Measurements from ENCODE around the gene SIRPA.

The SIRPA gene

GRCh38 chr20:1870792-1871550, 24.2 kb upstream of the SIRPA start:
- no peak for DNase-seq (ENCODE audit: low read depth)

DNA sequence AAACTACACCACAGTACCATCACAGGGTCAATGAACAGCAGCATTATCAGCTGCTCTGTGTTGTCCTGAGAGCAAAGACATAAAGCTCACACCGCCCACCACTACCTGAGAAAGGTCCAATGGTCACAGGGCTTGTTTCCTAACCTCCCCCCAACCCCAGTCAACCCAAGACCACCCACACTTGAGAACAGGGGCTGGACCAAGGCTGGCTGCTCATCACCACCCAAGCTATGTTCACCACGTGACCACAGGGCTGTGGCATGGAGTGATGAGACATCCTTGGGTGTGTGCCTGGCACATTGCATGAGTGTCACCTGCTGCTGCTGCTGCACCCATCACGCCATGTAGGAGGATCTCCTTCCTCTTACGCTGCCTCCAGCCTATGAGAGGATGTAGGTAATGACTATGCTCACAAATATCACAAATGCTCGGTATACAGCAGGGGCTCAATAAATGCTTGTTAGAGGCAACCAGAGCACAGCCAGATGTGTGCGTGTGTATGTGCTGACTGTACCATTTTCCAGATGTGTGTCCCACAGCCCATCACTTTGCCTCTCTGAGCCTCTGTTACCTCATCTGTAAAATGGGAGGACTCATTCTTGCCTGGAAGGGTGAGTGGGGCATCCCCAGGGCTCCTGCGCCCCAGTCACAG, 23.3 kb upstream of the SIRPA start:
- no peak for DNase-seq (ENCODE audit: low read depth)

DNA sequence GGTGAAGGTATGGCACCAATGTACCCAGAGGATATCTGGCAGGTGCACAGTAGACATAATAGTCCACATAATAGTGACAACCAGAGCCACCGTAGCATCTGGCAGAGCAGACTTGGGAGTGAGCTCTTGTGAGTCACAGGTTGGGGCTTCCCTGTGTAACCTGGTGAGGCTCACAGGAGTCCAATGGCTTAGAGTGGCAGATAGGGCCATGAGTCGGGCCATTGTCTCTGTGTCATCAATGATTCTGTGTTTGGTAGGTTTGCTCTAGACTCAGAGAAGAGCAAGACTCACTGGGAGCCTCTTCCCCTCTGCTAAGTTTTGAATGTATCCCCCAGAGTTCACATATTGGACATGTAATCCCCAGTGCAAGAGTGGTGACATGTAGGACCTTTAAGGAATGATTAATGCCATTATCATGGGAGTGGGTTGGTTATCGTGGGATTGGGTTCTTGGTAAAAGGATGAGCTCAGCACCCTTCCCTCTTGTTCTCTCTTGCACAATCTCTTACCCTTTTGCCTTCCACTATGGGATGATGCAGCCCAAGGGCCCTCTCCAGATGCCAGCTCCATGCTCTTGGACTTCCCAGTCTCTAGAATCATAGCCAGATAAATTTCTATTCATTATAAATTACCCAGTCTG, 22.6 kb upstream of the SIRPA start:
- DNase-seq (ENCODE audit: low read depth): no peak

DNA sequence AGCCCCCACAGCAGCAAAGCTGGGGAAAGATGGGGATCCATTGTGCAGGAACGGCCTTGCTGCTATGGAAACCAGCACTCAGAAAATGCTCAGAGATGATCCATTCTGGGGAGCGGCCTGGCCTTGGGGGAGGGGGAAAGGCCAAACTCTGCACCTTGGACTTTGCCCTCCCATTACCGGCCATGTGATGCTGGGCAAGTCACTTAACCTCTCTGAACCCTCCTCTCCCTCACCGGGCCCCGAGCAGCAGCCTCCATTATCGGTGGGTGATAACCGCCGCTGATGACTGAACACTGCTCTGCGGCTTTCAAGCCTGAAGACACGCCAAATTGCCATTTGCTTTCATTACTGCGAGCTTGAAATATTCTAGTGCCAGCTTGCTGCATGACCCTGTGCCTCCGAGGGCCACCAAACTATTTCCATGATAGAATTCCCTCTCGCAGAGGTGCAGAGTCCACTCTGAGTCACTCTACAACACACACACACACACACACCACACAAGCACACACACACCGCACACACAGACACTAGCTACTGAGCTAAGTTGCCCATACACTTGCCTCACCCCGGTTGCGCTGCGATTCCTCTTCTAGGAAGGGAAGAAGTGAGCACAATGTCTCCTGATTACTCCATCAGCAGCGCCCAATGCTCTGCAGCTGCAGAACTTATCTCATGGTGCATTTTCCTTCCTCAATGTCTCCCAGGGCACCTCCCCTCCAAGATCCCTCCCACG, 20.6 kb upstream of the SIRPA start:
- no peak for DNase-seq (ENCODE audit: low read depth)

DNA sequence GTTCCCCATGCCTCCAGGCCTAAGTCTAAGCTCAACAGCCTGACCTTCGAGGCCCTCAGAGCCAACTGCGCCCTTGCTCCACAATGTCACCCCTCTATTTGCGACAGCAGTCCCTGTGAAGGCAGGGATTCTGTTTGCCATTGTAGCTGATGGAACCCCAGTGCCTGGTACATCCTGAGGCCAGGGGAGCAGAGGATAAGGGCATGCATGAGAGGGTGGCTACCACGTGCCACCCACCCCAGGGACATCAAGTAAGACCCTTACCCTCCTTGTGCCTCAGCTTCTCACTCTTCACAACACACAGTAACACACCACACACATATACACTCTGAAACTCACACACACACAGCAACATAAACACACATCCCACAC, 20.0 kb upstream of the SIRPA start:
- DNase-seq (ENCODE audit: low read depth): no peak

- no peak for DNase-seq (ENCODE audit: low read depth)
These were observed 19.4 kb upstream of the SIRPA start for GRCh38 chr20:1875762-1876161.

DNA sequence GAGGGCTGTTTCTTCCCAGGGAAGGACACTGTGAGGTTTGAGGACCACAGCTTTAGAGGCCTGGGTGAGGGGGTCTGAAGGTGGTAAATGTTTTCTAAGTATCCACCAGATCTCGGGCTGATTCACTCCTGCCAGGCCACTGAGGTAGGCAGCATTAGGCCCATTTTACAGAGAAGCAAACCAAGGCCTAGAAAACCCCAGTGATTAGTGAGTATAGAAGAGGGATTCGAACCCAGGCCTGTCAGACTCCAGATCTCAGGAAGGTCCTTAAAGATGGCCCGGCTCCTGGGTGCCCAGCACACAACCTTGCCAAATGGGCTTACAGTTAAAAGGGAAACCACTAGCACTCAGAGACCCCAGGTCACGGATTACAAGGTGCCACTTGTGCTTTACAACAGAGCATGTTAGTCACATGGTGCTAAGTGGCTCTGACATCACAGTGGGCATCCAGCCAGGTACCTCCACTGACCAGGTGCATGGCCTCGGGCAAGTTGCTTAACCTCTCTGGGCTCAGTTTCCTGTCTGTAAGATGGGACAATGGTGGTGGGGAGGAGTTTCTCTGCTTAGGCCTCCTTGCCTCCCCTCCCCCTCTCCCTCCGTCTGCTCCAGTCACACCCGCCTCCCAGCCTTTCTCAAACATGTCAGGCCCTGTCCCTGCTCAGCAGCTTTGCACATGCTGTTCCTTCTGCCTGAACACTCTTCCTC, 18.8 kb upstream of the SIRPA start:
- no peak for DNase-seq (ENCODE audit: low read depth)

DNA sequence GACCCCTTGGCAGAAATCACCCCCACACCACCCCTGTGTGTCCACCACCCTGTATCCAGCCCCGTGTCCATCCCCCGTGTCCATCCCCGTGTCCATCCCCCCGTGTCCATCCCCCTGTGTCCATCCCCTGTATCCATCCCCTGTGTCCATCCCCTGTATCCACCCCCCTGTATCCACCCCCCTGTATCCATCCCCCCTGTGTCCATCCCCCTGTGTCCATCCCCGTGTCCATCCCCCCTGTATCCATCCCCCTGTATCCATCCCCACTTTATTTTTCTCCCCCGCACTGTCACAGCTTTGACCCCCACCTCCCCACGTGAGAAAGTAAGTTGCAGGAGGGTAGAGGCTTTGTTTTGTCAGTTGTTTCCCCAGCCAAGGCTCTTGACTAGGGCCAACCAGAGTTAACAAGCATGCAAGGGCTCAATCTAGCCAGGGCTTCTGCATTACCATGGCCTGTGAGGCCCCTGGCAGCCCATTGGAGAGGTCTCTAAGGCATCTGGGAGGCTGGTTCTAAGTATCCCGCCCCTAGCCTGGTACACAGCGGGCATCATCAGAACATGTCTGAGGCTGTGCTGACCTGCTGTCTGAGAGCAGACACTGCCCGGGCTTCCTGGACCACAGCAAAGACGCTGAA, 18.1 kb upstream of the SIRPA start:
- no peak for DNase-seq (ENCODE audit: low read depth)

- no peak for DNase-seq (ENCODE audit: low read depth)
These were observed 17.5 kb upstream of the SIRPA start for GRCh38 chr20:1877609-1878200.

DNA sequence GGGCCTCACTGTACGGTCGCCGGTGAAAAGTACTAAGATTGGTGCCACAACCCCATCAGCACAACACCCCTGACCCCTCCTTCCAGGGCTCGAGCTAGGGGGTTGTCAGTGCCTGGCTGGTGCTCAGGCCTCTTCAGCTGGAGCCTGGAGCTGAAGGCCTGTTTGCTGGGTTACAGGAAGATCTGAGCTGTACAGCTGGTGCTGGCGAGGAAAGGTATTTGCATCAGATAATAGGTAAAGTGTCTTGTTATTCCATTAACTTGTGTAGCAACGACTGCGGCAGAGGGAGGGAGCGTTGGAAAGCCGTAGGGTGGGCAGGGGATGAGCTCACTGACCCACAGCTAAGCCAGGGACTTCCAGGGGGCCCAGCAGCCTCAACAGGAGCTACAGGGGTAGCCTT, 15.8 kb upstream of the SIRPA start:
- DNase-seq (ENCODE audit: low read depth): no peak

DNA sequence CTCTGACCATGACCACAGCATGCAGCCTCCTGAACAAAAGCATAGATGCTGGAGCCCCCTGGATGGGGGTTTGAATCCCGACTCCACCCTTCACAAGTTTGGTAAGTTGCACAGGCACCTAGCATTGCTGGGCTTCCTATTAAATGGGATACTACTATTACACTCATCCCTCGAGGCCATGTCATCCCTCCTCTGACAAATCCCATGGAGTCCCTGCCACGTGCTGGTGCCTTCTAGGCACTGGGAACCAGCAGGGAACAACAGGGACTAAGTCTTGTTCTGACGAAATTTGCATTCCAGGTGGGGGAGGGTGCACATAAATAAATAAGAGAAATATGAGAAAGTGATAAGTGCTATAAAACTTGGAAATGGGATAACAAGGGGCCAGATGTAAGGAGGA, 15.3 kb upstream of the SIRPA start:
- DNase-seq (ENCODE audit: low read depth): no peak

- DNase-seq (ENCODE audit: low read depth): no peak
These were observed 14.5 kb upstream of the SIRPA start for GRCh38 chr20:1880529-1881239.

DNA sequence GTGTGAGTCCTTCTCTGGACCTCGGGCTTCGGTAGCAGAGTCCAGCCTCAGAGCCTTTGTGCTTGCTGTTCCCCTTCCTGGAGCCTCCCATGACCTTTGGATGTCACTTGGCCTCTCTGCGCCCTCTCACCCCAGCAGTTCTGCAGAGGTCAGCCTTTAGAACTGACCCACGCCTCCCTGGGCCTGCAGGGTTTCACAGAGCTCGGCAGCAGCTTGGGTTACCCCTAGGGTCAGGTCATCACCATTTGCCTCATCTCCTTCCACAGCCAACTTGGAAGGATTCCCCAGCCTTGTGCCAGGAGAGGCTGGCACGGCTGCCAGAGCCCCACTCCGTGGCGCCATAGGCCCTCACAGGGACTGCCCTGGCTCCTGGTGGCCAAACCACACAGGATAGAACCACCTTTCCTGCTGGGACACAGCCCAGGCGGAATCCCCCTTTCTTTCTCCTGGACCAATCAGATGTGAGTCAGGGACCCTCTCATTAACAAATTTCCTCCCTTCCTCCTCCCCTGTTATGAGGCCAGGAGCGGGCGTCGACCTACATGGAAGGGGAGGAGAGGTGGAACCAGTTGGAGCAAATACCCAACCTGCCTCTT, 13.9 kb upstream of the SIRPA start:
- no peak for DNase-seq (ENCODE audit: low read depth)

GRCh38 chr20:1882026-1882425, 13.2 kb upstream of the SIRPA start:
- DNase-seq (ENCODE audit: low read depth): no peak

DNA sequence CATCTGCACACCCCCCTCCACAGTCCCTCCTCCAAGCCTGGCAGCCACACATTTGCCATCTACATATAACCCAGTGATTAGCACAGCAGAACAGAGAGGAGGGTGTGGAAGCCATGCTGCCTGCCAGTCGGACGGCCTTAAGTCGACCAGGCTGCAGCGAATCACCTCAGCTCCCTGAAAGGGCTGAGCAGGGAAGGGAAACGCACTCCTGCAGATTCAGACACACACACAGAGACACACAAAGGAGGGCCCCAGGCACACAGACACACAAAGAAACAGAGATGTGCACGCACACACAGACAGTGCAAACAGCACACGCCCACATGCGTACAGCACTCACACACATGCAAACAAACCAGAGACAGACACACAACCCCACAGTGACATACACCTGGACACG, 11.2 kb upstream of the SIRPA start:
- DNase-seq (ENCODE audit: low read depth): no peak

DNA sequence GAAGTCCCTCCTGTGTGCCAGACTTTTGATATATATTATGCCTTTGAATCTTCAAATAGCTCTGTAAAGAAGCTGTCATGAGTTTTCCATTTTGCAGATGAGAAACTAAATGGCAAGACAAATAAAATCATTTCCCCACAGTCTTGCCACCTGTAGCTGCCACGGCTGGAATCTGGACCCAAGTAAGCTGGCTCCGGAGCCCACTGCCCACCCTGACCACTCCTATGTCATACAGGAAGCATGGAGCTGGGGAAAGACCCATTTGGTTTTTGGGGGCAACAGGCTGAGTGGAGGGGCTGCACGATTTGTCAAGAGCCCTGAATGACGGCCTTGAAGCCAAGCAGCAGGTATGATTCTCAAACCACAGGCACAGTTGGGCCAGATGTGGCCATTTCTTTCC, 10.0 kb upstream of the SIRPA start:
- no peak for DNase-seq (ENCODE audit: low read depth)

GRCh38 chr20:1885940-1886693, 9.1 kb upstream of the SIRPA start:
- no peak for DNase-seq (ENCODE audit: low read depth)

- no peak for DNase-seq (ENCODE audit: low read depth)
These were observed 7.9 kb upstream of the SIRPA start for GRCh38 chr20:1887321-1887720.

- DNase-seq (ENCODE audit: low read depth): no peak
These were observed 7.5 kb upstream of the SIRPA start for GRCh38 chr20:1887756-1888155.
